Endothelial cell of umbilical vein (primary cell): ENCODE measurements around the gene HEMGN. TPM values are rescaled to one million over a fixed set of nuclear protein-coding genes. Genes with fewer than 3 reads are reported as not detected.

ENCODE experiments used
- BruUV-seq: library from RNA; stranded (reverse); fragments of 400-500 nt; replicated peaks from 2 replicates; lab custom pipeline; 2021; lab: Mats Ljungman, UMichigan
- CTCF ChIA-PET: fragments of 300-600, 350-600 bp; sonication (Branson Sonifier 250); formaldehyde crosslinking; loops from one replicate; lab custom pipeline; 2021; ENCODE audit warnings: antibody characterized with exemption, inconsistent platforms; lab: Charles Lee
- POLR2A ChIA-PET: fragments of 300-600, 350-600 bp; sonication (Branson Sonifier 250); formaldehyde crosslinking; loops from one replicate; lab custom pipeline; 2021; ENCODE audit warnings: antibody characterized with exemption, inconsistent platforms; lab: Charles Lee
- DNase-seq: peaks from one replicate; pipeline ENCODE4 v3.0.0-alpha.2; 2011; ENCODE audit warnings: low read depth, low spot score
- FAIRE-seq: peaks from 2 replicates; lab custom pipeline; 2011; peaks lifted over from hg19 to GRCh38; lab: Jason Lieb, UNC
- H2AFZ ChIP-seq: 2 replicates; pipeline ENCODE4 v1.6.0; 2012; ENCODE audit warnings: low read depth, low read length, control low read depth, inconsistent platforms
- H3K27ac ChIP-seq: 2 replicates; pipeline ENCODE4 v1.5.1; 2011; ENCODE audit warnings: low read depth, mild to moderate bottlenecking, control low read depth, low read length, moderate library complexity; ENCODE audit not compliant: insufficient read depth
- H3K27me3 ChIP-seq, 2 experiments: 2 replicates each; pipeline versions ENCODE4 v1.6.0 to v1.6.1; 2011; ENCODE audit warnings: low read length in 2 of 2, mixed read lengths in 1 of 2; ENCODE audit not compliant: control insufficient read depth in 2 of 2, insufficient read depth in 2 of 2
- H3K36me3 ChIP-seq, 2 experiments: 2 replicates in 1 of 2; 3 replicates in 1 of 2; pipeline ENCODE4 v1.5.1; 2011; ENCODE audit warnings: low read length in 2 of 2, mild to moderate bottlenecking in 1 of 2, moderate library complexity in 1 of 2; ENCODE audit not compliant: control insufficient read depth in 2 of 2, insufficient read depth in 2 of 2; ENCODE audit errors: extremely low read depth in 1 of 2
- H3K4me1 ChIP-seq: 3 replicates; pipeline ENCODE4 v1.5.1; 2011; ENCODE audit warnings: mild to moderate bottlenecking, low read length; ENCODE audit not compliant: control insufficient read depth, insufficient read depth; ENCODE audit errors: extremely low read depth
- H3K4me2 ChIP-seq: 2 replicates; pipeline ENCODE4 v1.6.1; 2011; ENCODE audit warnings: low read length, control low read depth, mixed read lengths; ENCODE audit not compliant: insufficient read depth
- H3K4me3 ChIP-seq, 3 experiments: fragments of 200-600 bp in 1 of 3; sonication (generic), shearing (Covaris generic) in 1 of 3; replicated peaks in 1 of 3; 2 replicates each; pipeline ENCODE4 v1.5.1; 2011 to 2016; ENCODE audit warnings: control low read depth in 3 of 3, low read length in 3 of 3, mild to moderate bottlenecking in 2 of 3, inconsistent platforms in 1 of 3, low read depth in 1 of 3, moderate library complexity in 1 of 3; ENCODE audit not compliant: insufficient read depth in 1 of 3
- H3K79me2 ChIP-seq: 2 replicates; pipeline ENCODE4 v1.6.0; 2012; ENCODE audit warnings: low read length, inconsistent platforms; ENCODE audit not compliant: control insufficient read depth, insufficient read depth
- H3K9ac ChIP-seq: replicated peaks from 2 replicates; pipeline ENCODE3; 2011; ENCODE audit warnings: low read length, control low read depth; ENCODE audit not compliant: insufficient read depth; ENCODE audit errors: extremely low read depth
- H3K9me1 ChIP-seq: replicated peaks from 3 replicates; pipeline ENCODE4 v1.6.0; 2011; ENCODE audit warnings: mild to moderate bottlenecking, low read length; ENCODE audit not compliant: control insufficient read depth, insufficient read depth; ENCODE audit errors: extremely low read depth
- H3K9me3 ChIP-seq: replicated peaks from 2 replicates; pipeline ENCODE4 v1.5.1; 2012; ENCODE audit warnings: low read length, inconsistent platforms; ENCODE audit not compliant: control insufficient read depth, insufficient read depth
- H4K20me1 ChIP-seq: replicated peaks from 2 replicates; pipeline ENCODE3; 2011; ENCODE audit warnings: mild to moderate bottlenecking, low read length; ENCODE audit not compliant: control insufficient read depth, insufficient read depth; ENCODE audit errors: extremely low read depth
- CTCF ChIP-seq, 2 donors: IDR thresholded peaks; 1 replicate in 1 of 2; 2 replicates in 1 of 2; pipeline ENCODE4 v1.5.1; 2011; ENCODE audit warnings: low read length in 2 of 2, mild to moderate bottlenecking in 2 of 2, moderate library complexity in 2 of 2, control low read depth in 1 of 2, inconsistent platforms in 1 of 2, low read depth in 1 of 2; ENCODE audit not compliant: insufficient read depth in 1 of 2; ENCODE audit errors: extremely low read depth in 1 of 2
- EZH2 ChIP-seq: IDR thresholded peaks from 2 replicates; pipeline ENCODE4 v1.6.1; 2012; ENCODE audit warnings: borderline replicate concordance, low read depth, mild to moderate bottlenecking, moderate library complexity, low read length, inconsistent platforms; ENCODE audit not compliant: severe bottlenecking
- FOS ChIP-seq: IDR thresholded peaks from 2 replicates; pipeline ENCODE4 v1.6.1; 2011; ENCODE audit warnings: mild to moderate bottlenecking, low read length, moderate library complexity, borderline replicate concordance; ENCODE audit not compliant: insufficient read depth
- GATA2 ChIP-seq: IDR thresholded peaks from 2 replicates; pipeline ENCODE4 v1.7.0; 2011; ENCODE audit warnings: low read depth, mild to moderate bottlenecking, moderate library complexity, mixed read lengths, low read length; ENCODE audit not compliant: insufficient read length, insufficient read depth
- JUN ChIP-seq: IDR thresholded peaks from 2 replicates; pipeline ENCODE4 v1.6.1; 2011; ENCODE audit warnings: borderline replicate concordance, low read depth; ENCODE audit not compliant: insufficient read length, insufficient read depth
- MAX ChIP-seq: IDR thresholded peaks from 2 replicates; pipeline ENCODE4 v1.6.1; 2011; ENCODE audit not compliant: insufficient read depth, insufficient read length
- MYC ChIP-seq: IDR thresholded peaks from one replicate; pipeline ENCODE4 v1.6.1; 2011; ENCODE audit warnings: mild to moderate bottlenecking, low read depth, low read length
- POLR2A ChIP-seq: IDR thresholded peaks from 2 replicates; pipeline ENCODE4 v1.6.1; 2012; ENCODE audit warnings: low read depth, mild to moderate bottlenecking, control low read depth, low read length
- POLR2AphosphoS5 ChIP-seq: IDR thresholded peaks from 2 replicates; pipeline ENCODE4 v1.6.1; 2012; ENCODE audit warnings: low read depth, mild to moderate bottlenecking, control low read depth, low read length, moderate library complexity; ENCODE audit not compliant: insufficient read depth
- dilution Hi-C: fragments of 300-500 bp; cut with MboI; formaldehyde crosslinking; loops from one replicate; pipeline ENCODE4 v1.15.0; 2019; ENCODE audit warnings: low sequenced_read_pairs; ENCODE audit not compliant: extremely low pct_ligation_motif_present
- intact Hi-C: fragments of 100-400 bp; cut with micrococcal nuclease; formaldehyde crosslinking; loops from one replicate; pipeline ENCODE4 v1.10.0; 2022
- polyA plus RNA-seq, 4 experiments: library from polyadenylated mRNA; depleted of rRNA in 3 of 4; stranded (reverse) in 3 of 4; unstranded in 1 of 4; fragments of >200 nt; gene quantifications; 2 replicates each; pipeline versions ENCODE4 v1.2.1 to v1.2.3, GENCODE V29; 2011 to 2012; ENCODE audit warnings: missing spikeins in 1 of 4
- total RNA-seq: library from RNA; stranded (reverse); gene quantifications from 2 replicates; pipeline ENCODE4 v1.2.3, GENCODE V29; 2021

Gene HEMGN
- total and polyA plus RNA-seq, 2 donors (not counting 3 experiments of a cell fraction or from before 2014, with no cell fraction given) = not detected

GRCh38 chr9:97979788-97980478 is 42.0 kb upstream of the HEMGN start:
- H2AFZ ChIP-seq = no peak overlapping the region
- no peak overlapping the region for H3K27ac ChIP-seq
- H3K27me3 ChIP-seq = no peaks in the 10 kb centered on the region
- FAIRE-seq = no peak
- no peak overlapping the region for H3K4me3 ChIP-seq
- TF ChIP-seq FOS (no peak), POLR2AphosphoS5 (no peak), JUN (no peak), POLR2A (no peak), MYC (no peak), GATA2 (no peak), EZH2 (no peak), MAX (no peak), CTCF (IDR thresholded peaks at IDR 0.05; ENCODE audit: extremely low read depth in 1 of 2, insufficient read depth in 1 of 2, low read depth in 1 of 2, low read length in 2 of 2) (no peak)
- no TSS peak for BruUV-seq
- no peak for DNase-seq
- no peak overlapping the region for H3K9ac ChIP-seq
- peaks cover 8% of the 10 kb centered on the region for H3K4me1 ChIP-seq
- ChIA-PET CTCF (interaction anchor here (0.9 kb wide), 1 partner anchor 118 kb away, joined by 3 read pairs; no protein-coding TSS in a partner anchor), POLR2A (no interaction called here)
- H3K9me3 ChIP-seq = no peaks in the 10 kb centered on the region
- peaks cover 17% of the 10 kb centered on the region for H3K79me2 ChIP-seq
- dilution Hi-C loops = no loop called here
- H4K20me1 ChIP-seq = no peaks in the 10 kb centered on the region
- H3K36me3 ChIP-seq = no peaks in the 10 kb centered on the region
- no peaks in the 10 kb centered on the region for H3K9me1 ChIP-seq
- intact Hi-C loops = no loop called here
- no peak overlapping the region for H3K4me2 ChIP-seq
